Osteoblast (primary cell): Measurements from ENCODE around the gene RAVER1. TPM values are rescaled to one million over a fixed set of nuclear protein-coding genes. Genes with fewer than 3 reads are reported as not detected.

Experiments
- DNase-seq: peaks from one replicate; pipeline ENCODE4 v3.0.0; 2011; ENCODE audit warnings: low spot score, mixed read lengths; ENCODE audit not compliant: insufficient read length; ENCODE audit errors: missing footprints
- H2AFZ ChIP-seq: 2 replicates; pipeline ENCODE4 v1.6.0; 2011; ENCODE audit warnings: mild to moderate bottlenecking, low read length
- H3K27ac ChIP-seq: 2 replicates; pipeline ENCODE4 v1.5.1; 2011; ENCODE audit warnings: mild to moderate bottlenecking, low read depth, low read length, moderate library complexity
- H3K27me3 ChIP-seq: 2 replicates; pipeline ENCODE4 v1.6.0; 2012; ENCODE audit warnings: mild to moderate bottlenecking, control low read depth, inconsistent platforms, low read length, moderate library complexity; ENCODE audit not compliant: insufficient read depth
- H3K36me3 ChIP-seq: 2 replicates; pipeline ENCODE4 v1.5.1; 2011; ENCODE audit warnings: mild to moderate bottlenecking, low read length, control low read depth, moderate library complexity; ENCODE audit not compliant: insufficient read depth
- H3K4me1 ChIP-seq: 2 replicates; pipeline ENCODE4 v1.5.1; 2011; ENCODE audit warnings: mild to moderate bottlenecking, low read length, control low read depth, moderate library complexity; ENCODE audit not compliant: insufficient read depth
- H3K4me2 ChIP-seq: 2 replicates; pipeline ENCODE4 v1.6.0; 2011; ENCODE audit warnings: mild to moderate bottlenecking, low read length; ENCODE audit not compliant: insufficient read depth
- H3K4me3 ChIP-seq: fragments of 200-600 bp; sonication (generic); 3 replicates; pipeline ENCODE4 v1.5.1; 2012; ENCODE audit warnings: mild to moderate bottlenecking, low read length, inconsistent platforms; ENCODE audit not compliant: insufficient read depth
- H3K79me2 ChIP-seq: 2 replicates; pipeline ENCODE4 v1.6.0; 2012; ENCODE audit warnings: mild to moderate bottlenecking, low read length, control low read depth, inconsistent platforms; ENCODE audit not compliant: insufficient read depth
- H3K9me3 ChIP-seq: 2 replicates; pipeline ENCODE4 v1.5.1; 2011; ENCODE audit warnings: low read depth, low read length, control low read depth
- H4K20me1 ChIP-seq: 2 replicates; pipeline ENCODE4 v1.6.0; 2012; ENCODE audit warnings: mild to moderate bottlenecking, low read length, control low read depth; ENCODE audit not compliant: insufficient read depth
- total RNA-seq: library from RNA; depleted of rRNA; stranded (reverse); fragments of >200 nt; gene quantifications from 2 replicates; pipeline ENCODE4 v1.2.3, GENCODE V29; 2012
- TF ChIP-seq, protein P1 (sequence below): IDR thresholded peaks from 2 replicates; pipeline ENCODE4 v1.5.1; 2011; ENCODE audit warnings: mild to moderate bottlenecking, low read depth, low read length, moderate library complexity; ENCODE audit errors: extremely low read depth

Gene RAVER1
- total RNA-seq, 1 donor, result 8.0 TPM

DNA sequence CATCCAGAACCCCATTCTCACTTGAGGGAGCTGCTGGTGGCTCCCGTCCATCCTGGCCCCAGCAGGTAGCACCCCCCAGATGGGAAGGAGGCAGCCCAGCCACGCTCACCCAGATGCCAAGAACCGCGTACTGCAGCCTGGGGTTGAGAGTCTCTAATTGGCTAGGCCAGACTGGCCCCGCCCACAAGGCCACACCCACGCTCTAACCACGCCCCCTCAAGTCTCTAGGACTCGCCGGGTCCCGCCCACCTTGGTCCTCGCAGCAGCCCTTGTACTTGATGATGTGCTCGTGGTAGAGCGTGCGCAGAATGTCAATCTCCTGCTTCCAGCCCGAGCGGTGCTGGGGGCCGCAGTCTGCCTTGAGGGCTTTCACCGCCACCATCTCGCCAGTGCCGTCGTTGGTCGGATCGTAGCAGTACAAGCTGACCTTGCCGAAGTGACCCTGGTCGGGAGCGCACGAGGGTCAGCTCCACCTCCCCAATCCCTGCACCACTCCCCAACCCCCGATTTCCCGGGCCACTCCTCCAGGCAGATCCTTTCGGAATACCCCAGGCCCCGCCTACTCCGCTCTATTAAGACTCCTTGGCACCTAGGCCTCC is 20.6 kb upstream of the RAVER1 start:
- no peak overlapping the region for H3K4me2 ChIP-seq
- H3K9me3 ChIP-seq, result no peaks in the 10 kb centered on the region
- H4K20me1 ChIP-seq, result no peaks in the 10 kb centered on the region
- H3K27ac ChIP-seq, result no peak overlapping the region
- no peaks in the 10 kb centered on the region for H3K79me2 ChIP-seq
- peaks cover 50% of the 10 kb centered on the region for H3K36me3 ChIP-seq
- TF ChIP-seq, protein P1, sequence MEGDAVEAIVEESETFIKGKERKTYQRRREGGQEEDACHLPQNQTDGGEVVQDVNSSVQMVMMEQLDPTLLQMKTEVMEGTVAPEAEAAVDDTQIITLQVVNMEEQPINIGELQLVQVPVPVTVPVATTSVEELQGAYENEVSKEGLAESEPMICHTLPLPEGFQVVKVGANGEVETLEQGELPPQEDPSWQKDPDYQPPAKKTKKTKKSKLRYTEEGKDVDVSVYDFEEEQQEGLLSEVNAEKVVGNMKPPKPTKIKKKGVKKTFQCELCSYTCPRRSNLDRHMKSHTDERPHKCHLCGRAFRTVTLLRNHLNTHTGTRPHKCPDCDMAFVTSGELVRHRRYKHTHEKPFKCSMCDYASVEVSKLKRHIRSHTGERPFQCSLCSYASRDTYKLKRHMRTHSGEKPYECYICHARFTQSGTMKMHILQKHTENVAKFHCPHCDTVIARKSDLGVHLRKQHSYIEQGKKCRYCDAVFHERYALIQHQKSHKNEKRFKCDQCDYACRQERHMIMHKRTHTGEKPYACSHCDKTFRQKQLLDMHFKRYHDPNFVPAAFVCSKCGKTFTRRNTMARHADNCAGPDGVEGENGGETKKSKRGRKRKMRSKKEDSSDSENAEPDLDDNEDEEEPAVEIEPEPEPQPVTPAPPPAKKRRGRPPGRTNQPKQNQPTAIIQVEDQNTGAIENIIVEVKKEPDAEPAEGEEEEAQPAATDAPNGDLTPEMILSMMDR, result no peak
- H3K4me3 ChIP-seq, result no peak overlapping the region
- no peaks in the 10 kb centered on the region for H3K4me1 ChIP-seq
- peak; percentile 87 for DNase-seq
- H2AFZ ChIP-seq, result no peak overlapping the region
- H3K27me3 ChIP-seq, result no peaks in the 10 kb centered on the region

DNA sequence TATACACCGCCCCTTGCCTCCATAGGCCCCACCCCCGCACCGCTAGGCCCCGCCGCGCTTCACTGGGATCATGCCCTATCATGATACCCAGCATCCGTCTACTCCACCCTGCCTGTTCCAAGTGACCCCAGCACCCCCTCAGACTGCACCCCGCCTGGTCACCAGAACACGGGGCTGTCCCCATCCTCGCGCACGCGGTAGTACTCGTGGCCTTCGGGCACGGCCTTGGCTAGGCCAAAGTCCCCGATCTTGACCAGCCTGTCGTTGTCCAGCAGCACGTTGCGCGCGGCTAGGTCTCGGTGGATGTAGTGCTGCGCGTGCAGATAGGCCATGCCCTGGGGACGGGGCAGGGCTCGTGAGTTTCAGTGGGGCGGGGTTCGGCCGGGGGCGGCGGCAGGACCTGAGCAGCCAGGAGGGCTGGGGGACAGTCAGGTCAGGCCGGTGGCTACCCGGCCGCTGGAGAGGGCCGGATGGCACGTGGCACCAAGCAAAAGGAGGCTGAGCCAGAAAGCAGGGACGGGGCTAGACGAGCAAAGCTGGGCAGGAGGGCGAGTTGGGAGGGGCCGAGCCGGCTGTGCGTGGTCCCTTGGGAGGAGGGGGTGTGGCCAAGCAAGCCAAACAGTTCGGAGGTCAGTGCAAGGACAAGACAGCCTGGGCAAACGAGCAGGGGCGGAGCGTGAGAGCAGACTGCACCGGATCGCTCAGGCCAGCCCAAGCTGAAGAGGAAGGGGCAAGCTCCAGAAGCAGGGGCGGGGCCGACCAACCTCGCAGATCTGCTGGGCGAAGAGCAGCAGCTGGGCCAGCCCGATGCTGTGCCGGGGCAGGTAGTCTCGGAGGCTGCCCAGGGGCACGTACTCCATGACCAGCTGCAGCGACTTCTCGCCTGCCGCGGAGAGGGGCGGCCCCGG is 19.7 kb upstream of the RAVER1 start:
- Histone ChIP-seq H4K20me1 (no peaks in the 10 kb centered on the region), H3K27me3 (no peaks in the 10 kb centered on the region), H2AFZ (no peak overlapping the region), H3K79me2 (no peaks in the 10 kb centered on the region), H3K4me3 (no peak overlapping the region), H3K36me3 (peaks cover 46% of the 10 kb centered on the region), H3K9me3 (no peaks in the 10 kb centered on the region), H3K27ac (no peak overlapping the region), H3K4me1 (no peaks in the 10 kb centered on the region), H3K4me2 (no peak overlapping the region)
- TF ChIP-seq, protein P1, result no peak
- peak; percentile 72 for DNase-seq

DNA sequence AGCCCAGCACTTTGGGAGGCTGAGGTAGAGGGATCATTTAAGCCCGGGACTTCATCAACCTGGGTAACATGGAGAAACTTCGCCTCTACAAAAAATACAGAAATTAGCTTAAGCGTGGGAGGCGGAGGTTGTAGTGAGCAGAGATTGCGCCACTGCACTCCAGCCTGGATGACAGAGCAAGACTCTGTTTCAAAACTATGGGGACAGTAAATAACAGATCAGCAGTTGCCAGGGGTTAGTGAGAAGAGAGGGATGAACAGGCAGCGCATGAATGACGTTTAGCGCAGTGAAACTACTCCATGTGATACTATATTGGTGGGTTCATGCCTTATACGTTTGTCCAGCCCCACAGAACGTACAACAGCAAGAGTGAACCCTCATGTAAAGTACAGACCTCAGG is 13.2 kb upstream of the RAVER1 start:
- Histone ChIP-seq H3K4me1 (peaks cover 5% of the 10 kb centered on the region), H4K20me1 (no peaks in the 10 kb centered on the region), H3K4me2 (peak overlapping the region; percentile 20), H3K36me3 (peaks cover 11% of the 10 kb centered on the region), H3K79me2 (no peaks in the 10 kb centered on the region), H3K4me3 (no peak overlapping the region), H3K9me3 (no peaks in the 10 kb centered on the region), H2AFZ (no peak overlapping the region), H3K27me3 (no peaks in the 10 kb centered on the region), H3K27ac (no peak overlapping the region)
- TF ChIP-seq, protein P1, result no peak
- DNase-seq, result peak; percentile 18

DNA sequence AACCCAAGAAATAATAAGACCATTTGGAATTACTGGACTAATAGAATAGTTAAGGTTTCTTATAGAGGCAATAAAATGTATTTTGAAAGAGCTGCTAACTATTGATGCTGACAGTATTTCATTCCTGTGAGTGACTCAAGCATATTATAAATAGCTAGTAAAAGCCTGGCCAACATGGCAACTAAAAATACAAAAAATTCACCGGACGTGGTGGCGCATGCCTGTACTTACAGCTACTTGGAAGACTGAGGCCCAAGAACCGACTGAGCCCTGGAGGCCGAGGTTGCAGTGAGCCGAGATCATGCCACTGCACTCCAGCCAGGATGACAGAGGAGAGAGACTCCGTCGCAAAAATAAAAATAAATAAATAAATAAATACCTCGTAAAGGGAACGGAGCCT is 11.5 kb upstream of the RAVER1 start:
- H3K4me1 ChIP-seq, result peaks cover 5% of the 10 kb centered on the region
- H3K27me3 ChIP-seq, result no peaks in the 10 kb centered on the region
- H3K79me2 ChIP-seq, result no peaks in the 10 kb centered on the region
- no peak overlapping the region for H3K27ac ChIP-seq
- DNase-seq, result peak; percentile 4
- no peaks in the 10 kb centered on the region for H3K9me3 ChIP-seq
- H3K36me3 ChIP-seq, result peaks cover 2% of the 10 kb centered on the region
- no peak overlapping the region for H2AFZ ChIP-seq
- no peak overlapping the region for H3K4me3 ChIP-seq
- H3K4me2 ChIP-seq, result no peak overlapping the region
- TF ChIP-seq, protein P1, result no peak
- H4K20me1 ChIP-seq, result no peaks in the 10 kb centered on the region
